Mucosa of stomach (tissue), 1 donor: Measurements from ENCODE around the gene MID1.

Experiments
- H3K27me3 ChIP-seq: one replicate; pipeline ENCODE4 v1.7.0; 2013; ENCODE audit warnings: mild to moderate bottlenecking, low read length; ENCODE audit not compliant: control insufficient read depth, insufficient read depth
- H3K36me3 ChIP-seq: one replicate; pipeline ENCODE4 v1.7.0; 2013; ENCODE audit warnings: low read length; ENCODE audit not compliant: control insufficient read depth, insufficient read depth
- H3K4me1 ChIP-seq: one replicate; pipeline ENCODE4 v1.7.0; 2013; ENCODE audit warnings: mild to moderate bottlenecking, low read length; ENCODE audit not compliant: control insufficient read depth, insufficient read depth
- H3K4me3 ChIP-seq: one replicate; pipeline ENCODE4 v1.7.0; 2013; ENCODE audit warnings: low read length
- H3K9ac ChIP-seq: one replicate; pipeline ENCODE4 v1.7.0; 2013; ENCODE audit warnings: mild to moderate bottlenecking, low read length, moderate library complexity
- H3K9me3 ChIP-seq: one replicate; pipeline ENCODE4 v1.7.0; 2013; ENCODE audit warnings: mild to moderate bottlenecking, low read length, moderate library complexity; ENCODE audit not compliant: control insufficient read depth
- donor health status: Pancreatic carcinoma.

MID1 gene

GRCh38 chrX:10518073-10518472 is 102.3 kb downstream of the MID1 start:
- H3K4me1 ChIP-seq: no peaks in the 10 kb centered on the region
- no peak overlapping the region for H3K4me3 ChIP-seq
- H3K9ac ChIP-seq: no peak overlapping the region
- no peaks in the 10 kb centered on the region for H3K9me3 ChIP-seq
- no peaks in the 10 kb centered on the region for H3K36me3 ChIP-seq
- H3K27me3 ChIP-seq: no peaks in the 10 kb centered on the region

- Histone ChIP-seq H3K36me3 (no peaks in the 10 kb centered on the region), H3K9ac (no peak overlapping the region), H3K9me3 (no peaks in the 10 kb centered on the region), H3K27me3 (no peaks in the 10 kb centered on the region), H3K4me3 (no peak overlapping the region), H3K4me1 (peaks cover 5% of the 10 kb centered on the region)
Observed at GRCh38 chrX:10516781-10517322, 103.5 kb downstream of the MID1 start.

- H3K9ac ChIP-seq: no peak overlapping the region
- peaks cover 5% of the 10 kb centered on the region for H3K4me1 ChIP-seq
- no peak overlapping the region for H3K4me3 ChIP-seq
Observed at GRCh38 chrX:10514891-10515290, 105.5 kb downstream of the MID1 start.

GRCh38 chrX:10513974-10514373 is 106.4 kb downstream of the MID1 start:
- H3K4me3 ChIP-seq: no peak overlapping the region
- peaks cover 5% of the 10 kb centered on the region for H3K4me1 ChIP-seq
- no peak overlapping the region for H3K9ac ChIP-seq
- no peaks in the 10 kb centered on the region for H3K27me3 ChIP-seq
- no peaks in the 10 kb centered on the region for H3K9me3 ChIP-seq
- no peaks in the 10 kb centered on the region for H3K36me3 ChIP-seq

More at GRCh38 chrX:10514891-10515290, 105.5 kb downstream of the MID1 start:
- Histone ChIP-seq H3K9me3 (no peaks in the 10 kb centered on the region), H3K36me3 (no peaks in the 10 kb centered on the region), H3K27me3 (no peaks in the 10 kb centered on the region)

GRCh38 chrX:10512741-10513140 is 107.6 kb downstream of the MID1 start:
- Histone ChIP-seq H3K36me3 (no peaks in the 10 kb centered on the region), H3K4me1 (peaks cover 5% of the 10 kb centered on the region), H3K4me3 (no peak overlapping the region), H3K9ac (no peak overlapping the region), H3K9me3 (no peaks in the 10 kb centered on the region), H3K27me3 (no peaks in the 10 kb centered on the region)

GRCh38 chrX:10512258-10512657 is 108.1 kb downstream of the MID1 start:
- no peak overlapping the region for H3K4me3 ChIP-seq
- H3K9me3 ChIP-seq: no peaks in the 10 kb centered on the region
- no peaks in the 10 kb centered on the region for H3K36me3 ChIP-seq
- no peaks in the 10 kb centered on the region for H3K27me3 ChIP-seq
- H3K4me1 ChIP-seq: peaks cover 5% of the 10 kb centered on the region
- H3K9ac ChIP-seq: no peak overlapping the region

- no peaks in the 10 kb centered on the region for H3K9me3 ChIP-seq
- peaks cover 5% of the 10 kb centered on the region for H3K4me1 ChIP-seq
- no peak overlapping the region for H3K9ac ChIP-seq
- no peak overlapping the region for H3K4me3 ChIP-seq
- no peaks in the 10 kb centered on the region for H3K36me3 ChIP-seq
- no peaks in the 10 kb centered on the region for H3K27me3 ChIP-seq
Observed at GRCh38 chrX:10509397-10509796, 111.0 kb downstream of the MID1 start.

- H3K4me1 ChIP-seq: peaks cover 5% of the 10 kb centered on the region
- no peak overlapping the region for H3K4me3 ChIP-seq
- H3K27me3 ChIP-seq: no peaks in the 10 kb centered on the region
- no peak overlapping the region for H3K9ac ChIP-seq
- no peaks in the 10 kb centered on the region for H3K9me3 ChIP-seq
- H3K36me3 ChIP-seq: no peaks in the 10 kb centered on the region
Observed at GRCh38 chrX:10508891-10509290, 111.5 kb downstream of the MID1 start.

GRCh38 chrX:10507876-10508275 is 112.5 kb downstream of the MID1 start:
- H3K4me1 ChIP-seq: peaks cover 5% of the 10 kb centered on the region
- H3K27me3 ChIP-seq: no peaks in the 10 kb centered on the region
- H3K36me3 ChIP-seq: no peaks in the 10 kb centered on the region
- no peak overlapping the region for H3K4me3 ChIP-seq
- H3K9ac ChIP-seq: no peak overlapping the region
- no peaks in the 10 kb centered on the region for H3K9me3 ChIP-seq

GRCh38 chrX:10507181-10507580 is 113.2 kb downstream of the MID1 start:
- Histone ChIP-seq H3K36me3 (no peaks in the 10 kb centered on the region), H3K27me3 (no peaks in the 10 kb centered on the region), H3K4me1 (peaks cover 3% of the 10 kb centered on the region), H3K9ac (no peak overlapping the region), H3K9me3 (no peaks in the 10 kb centered on the region), H3K4me3 (no peak overlapping the region)

GRCh38 chrX:10506781-10507180 is 113.6 kb downstream of the MID1 start:
- H3K36me3 ChIP-seq: no peaks in the 10 kb centered on the region
- no peaks in the 10 kb centered on the region for H3K4me1 ChIP-seq
- H3K9ac ChIP-seq: no peak overlapping the region
- no peaks in the 10 kb centered on the region for H3K27me3 ChIP-seq
- no peak overlapping the region for H3K4me3 ChIP-seq
- H3K9me3 ChIP-seq: no peaks in the 10 kb centered on the region

- no peak overlapping the region for H3K4me3 ChIP-seq
- H3K36me3 ChIP-seq: no peaks in the 10 kb centered on the region
- no peaks in the 10 kb centered on the region for H3K9me3 ChIP-seq
- no peaks in the 10 kb centered on the region for H3K27me3 ChIP-seq
- H3K4me1 ChIP-seq: no peaks in the 10 kb centered on the region
- H3K9ac ChIP-seq: no peak overlapping the region
Observed at GRCh38 chrX:10505726-10506125, 114.7 kb downstream of the MID1 start.

GRCh38 chrX:10502961-10503360 is 117.4 kb downstream of the MID1 start:
- Histone ChIP-seq H3K36me3 (no peaks in the 10 kb centered on the region), H3K4me1 (no peaks in the 10 kb centered on the region), H3K9ac (no peak overlapping the region), H3K27me3 (no peaks in the 10 kb centered on the region), H3K4me3 (no peak overlapping the region), H3K9me3 (no peaks in the 10 kb centered on the region)
